ENCODE measurements around the gene GABRG3.

Gene GABRG3

GRCh38 chr15:27541581-27541980 lies 570.6 kb downstream of the GABRG3 start:
- in situ Hi-C loops (cut with HindIII; ENCODE audit: low pct_unique_long_range_greater_than_20kb, low sequenced_read_pairs) = no loop called here
- TF ChIP-seq JUND (IDR thresholded peaks at IDR 0.05; ENCODE audit: low read depth) = no peak
- DNase-seq (ENCODE audit: low read depth in 1 of 2, low spot score in 1 of 2) = no peak

DNA sequence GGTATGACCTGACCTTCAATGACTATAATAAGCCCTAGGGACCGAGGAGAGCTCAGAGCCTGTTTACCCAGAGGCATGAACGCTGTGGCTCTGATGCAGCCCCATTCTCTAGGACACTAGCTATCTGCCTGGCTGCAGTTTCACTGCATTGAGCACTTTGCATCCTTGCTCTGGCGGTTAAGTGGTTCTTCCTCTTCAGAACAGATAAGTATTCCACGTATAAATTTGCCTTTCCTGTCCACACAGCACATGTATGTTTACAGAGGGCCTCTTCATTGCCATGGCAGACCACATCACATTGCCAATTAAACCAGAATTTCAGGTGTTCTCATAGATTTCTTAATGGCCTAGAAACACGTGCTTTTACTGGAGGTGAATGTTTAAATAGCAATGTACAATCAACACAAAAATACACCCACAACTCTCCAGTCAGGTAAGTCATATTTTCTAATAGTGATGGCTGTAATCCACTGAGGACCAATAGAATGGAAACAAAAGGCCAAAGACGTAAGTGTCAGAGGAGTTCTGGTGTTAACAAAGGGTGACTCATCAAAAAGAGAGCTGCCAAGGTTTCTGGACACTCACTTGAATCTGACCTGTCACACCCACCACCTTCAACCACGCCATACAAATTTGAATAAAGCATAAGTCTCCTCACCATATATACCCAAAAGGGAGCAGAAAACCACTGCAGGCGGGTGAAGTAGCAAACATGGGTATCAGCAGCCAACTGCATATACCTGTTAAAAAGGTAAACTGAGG lies 574.7 kb downstream of the GABRG3 start:
- in situ Hi-C loops (cut with HindIII; ENCODE audit: low pct_unique_long_range_greater_than_20kb, low sequenced_read_pairs) = no loop called here

DNA sequence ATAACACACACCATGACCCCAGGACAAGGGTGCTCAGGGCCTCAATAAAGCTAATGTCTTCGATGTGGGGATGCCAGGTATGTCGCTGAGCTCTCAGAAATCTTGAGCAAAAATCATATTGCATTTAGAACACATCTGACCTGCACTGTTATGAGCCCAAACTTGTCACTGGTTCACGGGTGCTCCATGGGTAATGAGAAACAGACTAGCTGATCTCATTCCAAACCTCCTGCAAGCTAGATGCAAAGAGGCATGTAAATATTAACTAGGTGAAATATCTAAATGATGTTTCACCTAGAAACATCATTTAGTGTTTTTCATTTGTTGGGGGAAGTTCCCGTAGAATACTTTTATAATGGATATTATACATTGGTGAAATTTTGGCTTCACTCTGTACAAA lies 578.8 kb downstream of the GABRG3 start:
- in situ Hi-C loops (cut with HindIII; ENCODE audit: low pct_unique_long_range_greater_than_20kb, low sequenced_read_pairs) = no loop called here
- no peak for DNase-seq (ENCODE audit: low read depth in 1 of 2, low spot score in 1 of 2)
- no peak for TF ChIP-seq JUND (IDR thresholded peaks at IDR 0.05; ENCODE audit: low read depth)

More for the DNA sequence above, 574.7 kb downstream of the GABRG3 start:
- TF ChIP-seq JUND (IDR thresholded peaks at IDR 0.05; ENCODE audit: low read depth) = no peak
- DNase-seq (ENCODE audit: low read depth in 1 of 2, low spot score in 1 of 2) = peak in 1 of 2 experiments; percentile 13

DNA sequence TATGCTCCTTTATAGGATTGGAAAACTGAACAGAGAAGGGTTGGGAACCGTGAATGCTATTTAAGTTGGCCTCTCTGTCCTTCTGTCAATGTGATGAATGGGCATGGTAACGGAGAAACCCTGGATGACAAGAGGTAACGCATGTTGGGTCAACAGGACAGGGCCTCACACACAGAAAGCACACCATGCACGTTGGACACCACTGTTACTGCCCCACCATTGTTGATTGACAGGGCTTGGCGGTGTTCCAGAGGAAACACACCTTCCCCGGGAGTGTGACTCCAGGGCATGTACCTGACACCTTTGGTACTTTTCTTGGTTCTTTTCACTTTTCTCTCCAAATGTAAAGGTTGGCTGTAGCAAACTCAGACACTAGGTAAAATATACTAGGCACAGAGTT lies 579.7 kb downstream of the GABRG3 start:
- TF ChIP-seq JUND (IDR thresholded peaks at IDR 0.05; ENCODE audit: low read depth) = no peak
- in situ Hi-C loops (cut with HindIII; ENCODE audit: low pct_unique_long_range_greater_than_20kb, low sequenced_read_pairs) = no loop called here
- DNase-seq (ENCODE audit: low read depth in 1 of 2, low spot score in 1 of 2) = no peak

- in situ Hi-C loops (cut with HindIII; ENCODE audit: low pct_unique_long_range_greater_than_20kb, low sequenced_read_pairs) = no loop called here
- no peak for TF ChIP-seq JUND (IDR thresholded peaks at IDR 0.05; ENCODE audit: low read depth)
- no peak for DNase-seq (ENCODE audit: low read depth in 1 of 2, low spot score in 1 of 2)
Observed at GRCh38 chr15:27561816-27562215, 590.8 kb downstream of the GABRG3 start.

GRCh38 chr15:27563765-27564370 lies 592.9 kb downstream of the GABRG3 start:
- TF ChIP-seq JUND (IDR thresholded peaks at IDR 0.05; ENCODE audit: low read depth) = no peak
- in situ Hi-C loops (cut with HindIII; ENCODE audit: low pct_unique_long_range_greater_than_20kb, low sequenced_read_pairs) = no loop called here
- DNase-seq (ENCODE audit: low read depth in 1 of 2, low spot score in 1 of 2) = no peak

- in situ Hi-C loops (cut with HindIII; ENCODE audit: low pct_unique_long_range_greater_than_20kb, low sequenced_read_pairs) = no loop called here
- TF ChIP-seq JUND (IDR thresholded peaks at IDR 0.05; ENCODE audit: low read depth) = no peak
- no peak for DNase-seq (ENCODE audit: low read depth in 1 of 2, low spot score in 1 of 2)
Observed at GRCh38 chr15:27564656-27565055, 593.7 kb downstream of the GABRG3 start.

DNA sequence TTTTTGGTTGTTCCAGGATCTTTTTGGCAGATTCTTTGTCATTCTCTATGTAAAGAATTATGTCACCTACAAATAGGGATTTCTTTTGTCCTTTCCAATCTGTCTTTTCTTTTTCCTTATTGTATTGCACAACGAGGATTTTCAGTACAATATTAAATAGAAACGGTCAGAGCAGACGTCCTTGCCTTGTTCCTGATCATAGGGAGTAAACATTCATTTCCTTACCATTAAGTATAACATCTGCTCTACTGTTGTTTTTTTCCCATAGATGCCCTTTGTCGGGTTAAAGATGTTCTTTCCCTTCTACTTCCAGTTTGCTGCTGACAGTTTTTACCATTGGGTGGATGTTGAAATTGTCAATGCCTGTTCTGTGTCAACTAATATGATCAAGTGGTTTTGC lies 599.8 kb downstream of the GABRG3 start:
- DNase-seq (ENCODE audit: low read depth in 1 of 2, low spot score in 1 of 2) = no peak
- in situ Hi-C loops (cut with HindIII; ENCODE audit: low pct_unique_long_range_greater_than_20kb, low sequenced_read_pairs) = no loop called here
- no peak for TF ChIP-seq JUND (IDR thresholded peaks at IDR 0.05; ENCODE audit: low read depth)

- no peak for DNase-seq (ENCODE audit: low read depth in 1 of 2, low spot score in 1 of 2)
- TF ChIP-seq JUND (IDR thresholded peaks at IDR 0.05; ENCODE audit: low read depth) = no peak
- in situ Hi-C loops (cut with HindIII; ENCODE audit: low pct_unique_long_range_greater_than_20kb, low sequenced_read_pairs) = no loop called here
Observed at GRCh38 chr15:27573805-27574485, 603.0 kb downstream of the GABRG3 start.

DNA sequence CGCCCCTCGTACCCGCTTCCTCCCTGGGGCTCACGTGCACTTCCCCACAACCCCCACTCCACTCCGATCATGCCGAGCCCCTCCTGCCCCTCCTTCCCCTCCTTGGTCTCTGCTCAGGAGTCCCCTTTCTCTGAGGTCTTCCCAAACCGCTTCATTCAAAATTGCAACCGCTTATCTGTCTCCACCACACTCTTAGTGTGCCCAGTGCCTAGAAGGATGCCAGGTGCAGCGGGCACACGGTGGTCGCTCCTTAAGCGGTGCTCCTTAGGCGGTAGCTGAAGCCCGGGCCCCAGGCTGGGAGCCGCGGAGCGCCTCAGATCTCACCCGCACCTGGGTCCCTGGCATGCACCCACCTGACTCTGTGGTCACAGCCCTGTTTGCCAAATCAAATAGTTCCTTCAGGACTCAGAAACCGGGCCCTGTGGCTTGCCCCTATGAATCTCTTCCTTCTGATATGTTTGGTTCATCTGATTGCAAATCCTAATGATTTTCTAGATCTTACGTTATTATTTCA lies 603.6 kb downstream of the GABRG3 start:
- DNase-seq (ENCODE audit: low read depth in 1 of 2, low spot score in 1 of 2) = no peak
- no peak for TF ChIP-seq JUND (IDR thresholded peaks at IDR 0.05; ENCODE audit: low read depth)
- in situ Hi-C loops (cut with HindIII; ENCODE audit: low pct_unique_long_range_greater_than_20kb, low sequenced_read_pairs) = no loop called here

- no peak for DNase-seq (ENCODE audit: low read depth in 1 of 2, low spot score in 1 of 2)
- TF ChIP-seq JUND (IDR thresholded peaks at IDR 0.05; ENCODE audit: low read depth) = no peak
- in situ Hi-C loops (cut with HindIII; ENCODE audit: low pct_unique_long_range_greater_than_20kb, low sequenced_read_pairs) = no loop called here
Observed at GRCh38 chr15:27575521-27575920, 604.5 kb downstream of the GABRG3 start.

GRCh38 chr15:27576576-27576975 lies 605.6 kb downstream of the GABRG3 start:
- TF ChIP-seq JUND (IDR thresholded peaks at IDR 0.05; ENCODE audit: low read depth) = no peak
- in situ Hi-C loops (cut with HindIII; ENCODE audit: low pct_unique_long_range_greater_than_20kb, low sequenced_read_pairs) = no loop called here
- DNase-seq (ENCODE audit: low read depth in 1 of 2, low spot score in 1 of 2) = no peak

DNA sequence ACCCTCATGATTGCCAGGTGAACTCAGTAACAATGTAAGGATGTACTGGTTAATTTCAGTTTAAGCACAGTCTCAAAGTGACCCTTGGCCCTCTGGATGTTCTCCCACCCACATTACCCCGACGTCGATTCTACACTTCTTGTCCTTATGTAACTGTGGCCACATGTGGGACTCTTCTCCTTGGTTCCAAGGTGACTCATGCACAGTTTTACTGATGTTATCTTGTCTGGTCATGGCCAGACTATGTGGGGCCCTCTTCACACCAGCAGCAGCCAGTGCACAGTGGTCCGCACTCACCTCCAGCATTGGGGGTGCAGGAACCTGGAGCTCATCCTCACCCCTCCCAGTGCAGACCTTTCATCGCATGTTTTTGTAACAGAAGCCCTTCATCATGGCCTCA lies 608.8 kb downstream of the GABRG3 start:
- TF ChIP-seq JUND (IDR thresholded peaks at IDR 0.05; ENCODE audit: low read depth) = no peak
- DNase-seq (ENCODE audit: low read depth in 1 of 2, low spot score in 1 of 2) = no peak
- in situ Hi-C loops (cut with HindIII; ENCODE audit: low pct_unique_long_range_greater_than_20kb, low sequenced_read_pairs) = no loop called here

Measured in T47D (cell line).